H1 (cell line): ENCODE data around the gene UBR7. TPM values are rescaled to one million over a fixed set of nuclear protein-coding genes. Genes with fewer than 3 reads are reported as not detected.

Source experiments
- CTCF ChIA-PET: fragments of 300-600 bp; sonication (Branson Sonifier 250); formaldehyde crosslinking; loops from one replicate; lab custom pipeline; 2021; ENCODE audit not compliant: partially characterized antibody; lab: Charles Lee
- POLR2A ChIA-PET: fragments of 300-600 bp; sonication (Branson Sonifier 250); formaldehyde crosslinking; loops from one replicate; lab custom pipeline; 2021; ENCODE audit warnings: inconsistent platforms; ENCODE audit not compliant: partially characterized antibody; lab: Charles Lee
- DNase-seq, 2 experiments: peaks; one replicate each; pipeline versions ENCODE4 v3.0.0 to v3.0.0-alpha.2; 2010 to 2022; ENCODE audit warnings: low spot score in 2 of 2, low read depth in 1 of 2, mixed read lengths in 1 of 2
- FAIRE-seq: peaks from 2 replicates; lab custom pipeline; 2011; peaks lifted over from hg19 to GRCh38; lab: Jason Lieb, UNC
- H2AFZ ChIP-seq: 2 replicates; pipeline ENCODE4 v1.8.1; 2012; ENCODE audit warnings: low read length, inconsistent platforms
- H2AK5ac ChIP-seq: 2 replicates; pipeline ENCODE4 v1.6.1; 2013; ENCODE audit warnings: low read depth, low read length
- H2BK120ac ChIP-seq: replicated peaks from 2 replicates; pipeline ENCODE3; 2013; ENCODE audit warnings: low read depth, low read length, inconsistent platforms
- H2BK12ac ChIP-seq: 2 replicates; pipeline ENCODE4 v1.6.1; 2013; ENCODE audit warnings: low read depth, low read length
- H2BK15ac ChIP-seq: 2 replicates; pipeline ENCODE4 v1.6.1; 2013; ENCODE audit warnings: low read length
- H2BK20ac ChIP-seq: 2 replicates; pipeline ENCODE4 v1.6.1; 2013; ENCODE audit warnings: low read length
- H2BK5ac ChIP-seq: 2 replicates; pipeline ENCODE4 v1.6.1; 2013; ENCODE audit warnings: low read depth, low read length
- H3K14ac ChIP-seq: 2 replicates; pipeline ENCODE4 v1.6.1; 2013; ENCODE audit warnings: inconsistent platforms; ENCODE audit not compliant: insufficient read length
- H3K18ac ChIP-seq: 2 replicates; pipeline ENCODE4 v1.6.1; 2013; ENCODE audit warnings: low read length; ENCODE audit errors: extremely low read depth
- H3K23ac ChIP-seq: 2 replicates; pipeline ENCODE4 v1.6.1; 2013; ENCODE audit warnings: inconsistent platforms; ENCODE audit not compliant: insufficient read length
- H3K23me2 ChIP-seq: 2 replicates; pipeline ENCODE4 v1.6.1; 2013; ENCODE audit warnings: low read depth, low read length
- H3K27ac ChIP-seq: 2 replicates; pipeline ENCODE4 v1.6.1; 2011; ENCODE audit warnings: low read depth, low read length, inconsistent platforms
- H3K27me3 ChIP-seq, 4 experiments: replicated peaks in 1 of 4; 1 replicate in 1 of 4; 2 replicates in 3 of 4; pipeline versions ENCODE4 v1.6.1 to v1.8.1; 2011 to 2013; ENCODE audit warnings: low read length in 3 of 4, mild to moderate bottlenecking in 3 of 4, inconsistent platforms in 2 of 4, mixed read lengths in 2 of 4, moderate library complexity in 1 of 4; ENCODE audit not compliant: control insufficient read depth in 3 of 4, insufficient read depth in 3 of 4; ENCODE audit errors: extremely low read depth in 1 of 4
- H3K36me3 ChIP-seq, 4 experiments: 2 replicates each; pipeline versions ENCODE4 v1.6.1 to v1.8.1; 2011 to 2013; ENCODE audit warnings: mild to moderate bottlenecking in 4 of 4, low read length in 3 of 4, moderate library complexity in 2 of 4, control low read depth in 1 of 4, inconsistent platforms in 1 of 4; ENCODE audit not compliant: insufficient read depth in 4 of 4, control insufficient read depth in 2 of 4
- H3K4ac ChIP-seq: replicated peaks from 2 replicates; pipeline ENCODE3; 2013; ENCODE audit warnings: low read length, low read depth, mixed read lengths, inconsistent platforms; ENCODE audit not compliant: insufficient read length
- H3K4me1 ChIP-seq, 4 experiments: replicated peaks in 1 of 4; 1 replicate in 1 of 4; 2 replicates in 3 of 4; pipeline versions ENCODE4 v1.6.1 to v1.8.1; 2011 to 2013; ENCODE audit warnings: low read length in 3 of 4, inconsistent platforms in 2 of 4, mixed read lengths in 1 of 4; ENCODE audit not compliant: insufficient read depth in 4 of 4, control insufficient read depth in 3 of 4
- H3K4me2 ChIP-seq, 2 experiments: 2 replicates each; pipeline versions ENCODE4 v1.6.1 to v1.8.1; 2011 to 2013; ENCODE audit warnings: low read depth in 2 of 2, low read length in 2 of 2, control low read depth in 1 of 2, inconsistent platforms in 1 of 2, mild to moderate bottlenecking in 1 of 2; ENCODE audit not compliant: insufficient read depth in 1 of 2
- H3K4me3 ChIP-seq, 4 experiments: fragments of 200-600, 300-600 bp in 1 of 4; sonication (generic), shearing (Covaris generic), sonication (Bioruptor Twin) in 1 of 4; 2 replicates each; pipeline versions ENCODE4 v1.5.1 to v1.8.1; 2011 to 2016; ENCODE audit warnings: low read length in 4 of 4, low read depth in 3 of 4, control low read depth in 2 of 4, inconsistent platforms in 2 of 4, mild to moderate bottlenecking in 2 of 4, mixed read lengths in 1 of 4, moderate library complexity in 1 of 4; ENCODE audit not compliant: insufficient read depth in 2 of 4; ENCODE audit errors: extremely low read depth in 1 of 4
- H3K56ac ChIP-seq: replicated peaks from 2 replicates; pipeline ENCODE3; 2013; ENCODE audit warnings: low read depth, mild to moderate bottlenecking, mixed read lengths, low read length, inconsistent platforms; ENCODE audit not compliant: insufficient read length
- H3K79me1 ChIP-seq: 2 replicates; pipeline ENCODE4 v1.6.1; 2013; ENCODE audit warnings: low read depth, low read length, control low read depth
- H3K79me2 ChIP-seq, 2 experiments: 2 replicates each; pipeline versions ENCODE4 v1.6.1 to v1.8.1; 2012 to 2013; ENCODE audit warnings: low read length in 2 of 2, mild to moderate bottlenecking in 2 of 2, inconsistent platforms in 1 of 2; ENCODE audit not compliant: insufficient read depth in 2 of 2, control insufficient read depth in 1 of 2
- H3K9ac ChIP-seq, 4 experiments: replicated peaks in 1 of 4; 1 replicate in 1 of 4; 2 replicates in 3 of 4; pipeline versions ENCODE4 v1.6.1 to v1.8.1; 2011 to 2013; ENCODE audit warnings: low read depth in 3 of 4, low read length in 3 of 4, control low read depth in 2 of 4, mild to moderate bottlenecking in 2 of 4, moderate library complexity in 2 of 4, inconsistent platforms in 1 of 4; ENCODE audit errors: extremely low read depth in 1 of 4
- H3K9me3 ChIP-seq, 2 experiments: 2 replicates each; pipeline versions ENCODE4 v1.6.1 to v1.8.1; 2012 to 2013; ENCODE audit warnings: mild to moderate bottlenecking in 2 of 2, moderate library complexity in 2 of 2, control low read depth in 1 of 2, inconsistent platforms in 1 of 2, low read depth in 1 of 2, low read length in 1 of 2, mixed read lengths in 1 of 2; ENCODE audit not compliant: insufficient read depth in 2 of 2
- H4K20me1 ChIP-seq, 2 experiments: replicated peaks in 1 of 2; 2 replicates each; pipeline versions ENCODE3 to v1.8.1; 2011 to 2013; ENCODE audit warnings: inconsistent platforms in 2 of 2, low read length in 2 of 2, mild to moderate bottlenecking in 1 of 2; ENCODE audit not compliant: insufficient read depth in 2 of 2, control insufficient read depth in 1 of 2
- H4K5ac ChIP-seq: 2 replicates; pipeline ENCODE4 v1.6.1; 2013; ENCODE audit warnings: low read length, low read depth, mixed read lengths, inconsistent platforms; ENCODE audit not compliant: insufficient read length
- H4K8ac ChIP-seq: 2 replicates; pipeline ENCODE4 v1.8.0; 2013; ENCODE audit warnings: mild to moderate bottlenecking, moderate library complexity, low read length, inconsistent platforms; ENCODE audit not compliant: insufficient read depth; ENCODE audit errors: extremely low read depth
- H4K91ac ChIP-seq: replicated peaks from 2 replicates; pipeline ENCODE3; 2013; ENCODE audit warnings: low read length, mixed read lengths, inconsistent platforms; ENCODE audit not compliant: insufficient read length
- ASH2L ChIP-seq: fragments of 200-600, 300-600 bp; sonication (generic); IDR thresholded peaks from one replicate; pipeline ENCODE4 v1.7.1; 2017; ENCODE audit warnings: low read length
- BACH1 ChIP-seq: IDR thresholded peaks from 2 replicates; pipeline ENCODE4 v1.6.1; 2012; ENCODE audit warnings: low read length, improper control_type of control experiment
- CHD1 ChIP-seq: IDR thresholded peaks from 2 replicates; pipeline ENCODE4 v1.6.1; 2012; ENCODE audit warnings: low read depth, low read length, improper control_type of control experiment
- CHD2 ChIP-seq: IDR thresholded peaks from 2 replicates; pipeline ENCODE4 v1.6.1; 2012; ENCODE audit warnings: low read length, improper control_type of control experiment
- E2F6 ChIP-seq: IDR thresholded peaks from 2 replicates; pipeline ENCODE4 v1.6.1; 2012; ENCODE audit warnings: inconsistent platforms
- GABPA ChIP-seq: IDR thresholded peaks from 2 replicates; pipeline ENCODE4 v1.6.1; 2011; ENCODE audit warnings: mild to moderate bottlenecking, low read length, moderate library complexity, borderline replicate concordance; ENCODE audit not compliant: insufficient read depth
- MAX ChIP-seq: IDR thresholded peaks from 2 replicates; pipeline ENCODE4 v1.6.1; 2012; ENCODE audit warnings: inconsistent platforms
- PHF8 ChIP-seq: fragments of 200-600 bp; sonication (generic); conservative IDR thresholded peaks from 2 replicates; pipeline ENCODE4 v1.7.1; 2012; ENCODE audit warnings: low read depth, mild to moderate bottlenecking, inconsistent platforms, low read length, moderate library complexity
- POLR2AphosphoS5 ChIP-seq: IDR thresholded peaks from 2 replicates; pipeline ENCODE4 v1.6.1; 2011; ENCODE audit warnings: low read depth, low read length
- SP4 ChIP-seq: IDR thresholded peaks from 2 replicates; pipeline ENCODE4 v1.6.1; 2012; ENCODE audit warnings: low read length, inconsistent platforms
- ZNF274 ChIP-seq: IDR thresholded peaks from 2 replicates; pipeline ENCODE4 v1.7.0; 2012; ENCODE audit warnings: low read length, borderline replicate concordance; ENCODE audit errors: extremely low read depth
- WGBS, 2 experiments: shearing (Covaris generic) in 1 of 2; methylation state at CpG; one replicate each; pipeline versions ENCODE4 v1.1.6 to v1.1.7; 2013 to 2015; ENCODE audit warnings: low lambda C conversion rate in 2 of 2, mixed read lengths in 2 of 2, inconsistent platforms in 1 of 2, low coverage in 1 of 2, missing lambda C conversion rate in 1 of 2; ENCODE audit not compliant: insufficient replicate concordance in 2 of 2, insufficient coverage in 1 of 2, insufficient read length in 1 of 2; ENCODE audit errors: extremely low coverage in 1 of 2, missing lambda C conversion rate in 1 of 2; 5-methylcytosine and 5-hydroxymethylcytosine counted together
- polyA plus RNA-seq, 7 experiments: library from polyadenylated mRNA; depleted of rRNA in 3 of 7; stranded (reverse) in 5 of 7; unstranded in 2 of 7; fragments of >200 nt in 5 of 7; fragments of 200-250 nt in 2 of 7; gene quantifications; 1 replicate in 5 of 7; 2 replicates in 1 of 7; 4 replicates in 1 of 7; pipeline versions ENCODE4 v1.2.1 to v1.2.3, GENCODE V29; 2011 to 2013; ENCODE audit warnings: missing spikeins in 2 of 7, mixed read lengths in 2 of 7
- total RNA-seq: library from RNA; stranded (reverse); fragmentation: NEBNext Ultra II Directional; extraction: Animal tissue kit (Norgen Biotek cat#: 25700); gene quantifications from 2 replicates; pipeline ENCODE4 v1.2.1, GENCODE V29; 2021

The UBR7 gene
- total and polyA plus RNA-seq, 2 of the 8 experiments (the other 6 are each of a cell fraction or from before 2014, with no cell fraction given), result 20.1 to 28.4 TPM

GRCh38 chr14:93276031-93276716 lies 69.1 kb downstream of the UBR7 start:
- H2BK5ac ChIP-seq, result no peak overlapping the region
- H3K4ac ChIP-seq, result no peak overlapping the region
- H4K5ac ChIP-seq, result no peak overlapping the region
- DNase-seq, result no peak
- H3K27ac ChIP-seq, result no peak overlapping the region
- no peak overlapping the region for H4K91ac ChIP-seq
- H2BK12ac ChIP-seq, result no peak overlapping the region
- no peak overlapping the region for H4K8ac ChIP-seq
- ChIA-PET CTCF (interaction anchor here (1.2 to 1.5 kb wide), 2 partner anchors 26 to 27 kb away, joined by 3 to 5 read pairs; no protein-coding TSS in a partner anchor), POLR2A (interaction anchor here (2.2 kb wide), 1 partner anchor 11 kb away, joined by 9 read pairs; no protein-coding TSS in a partner anchor)
- H3K79me1 ChIP-seq, result peaks cover 3% of the 10 kb centered on the region; the same call in 1 of the 2 replicates
- H4K20me1 ChIP-seq, result peaks cover 0 to 2% of the 10 kb centered on the region in 2 experiments
- H3K4me3 ChIP-seq, result no peak overlapping the region
- no peak overlapping the region for H3K23ac ChIP-seq
- H3K9me3 ChIP-seq, result no peaks in the 10 kb centered on the region
- H3K79me2 ChIP-seq, result peaks cover 0 to 3% of the 10 kb centered on the region in 2 experiments; a peak in 1 of 4 replicates
- no peak overlapping the region for H2AK5ac ChIP-seq
- no peak overlapping the region for H3K56ac ChIP-seq
- no peaks in the 10 kb centered on the region for H3K23me2 ChIP-seq
- H3K4me2 ChIP-seq, result no peak overlapping the region
- H2AFZ ChIP-seq, result no peak overlapping the region
- H3K18ac ChIP-seq, result no peak overlapping the region
- H3K4me1 ChIP-seq, result peaks cover 0 to 2% (median 0%) of the 10 kb centered on the region in 4 experiments; a peak in 1 of 7 replicates
- H3K27me3 ChIP-seq, result no peaks in the 10 kb centered on the region
- no peak overlapping the region for H2BK120ac ChIP-seq
- H2BK20ac ChIP-seq, result no peak overlapping the region
- 94% methylated on average over 3 of the region's 3 CpGs; no CpG with 5 or more reads in 1 of the 2 experiments for WGBS, 2 experiments
- H3K9ac ChIP-seq, result no peak overlapping the region
- H3K36me3 ChIP-seq, result peaks cover 0 to 2% (median 0%) of the 10 kb centered on the region in 4 experiments; a peak in 1 of 8 replicates
- no peak overlapping the region for H3K14ac ChIP-seq
- FAIRE-seq, result no peak
- no peak overlapping the region for H2BK15ac ChIP-seq
- TF ChIP-seq MAX (no peak), POLR2AphosphoS5 (no peak), ZNF274 (no peak), CHD1 (no peak), ASH2L (no peak), PHF8 (no peak), GABPA (no peak), E2F6 (no peak), BACH1 (no peak), SP4 (no peak), CHD2 (no peak)
